Lung (tissue), 12 donors: ENCODE results near the gene TNKS1BP1. TPM values are rescaled to one million over a fixed set of nuclear protein-coding genes. Genes with fewer than 3 reads are reported as not detected.

Experiments used
- ATAC-seq: fragments of 200-7000 bp; cut with Tn5 transposase; one replicate; pipeline ENCODE4 v1.9.1; 2020; ENCODE audit warnings: moderate number of reproducible peaks; ENCODE audit not compliant: insufficient read depth, low FRiP score
- DNase-seq, 3 donors: peaks; one replicate each; pipeline ENCODE4 v3.0.0-alpha.2; 2013 to 2017
- H3K27ac ChIP-seq, 2 donors: one replicate each; pipeline ENCODE4 v1.5.1; 2013; ENCODE audit warnings: mild to moderate bottlenecking in 2 of 2, moderate library complexity in 2 of 2, control low read depth in 1 of 2, inconsistent platforms in 1 of 2, low read depth in 1 of 2, low read length in 1 of 2
- H3K27me3 ChIP-seq, 3 donors: one replicate each; pipeline ENCODE4 v1.5.1; 2013; ENCODE audit warnings: low read length in 2 of 3; ENCODE audit not compliant: control insufficient read depth in 3 of 3, insufficient read depth in 3 of 3
- H3K36me3 ChIP-seq, 4 donors: one replicate each; pipeline ENCODE4 v1.5.1; 2013; ENCODE audit warnings: low read length in 4 of 4, mild to moderate bottlenecking in 1 of 4, moderate library complexity in 1 of 4; ENCODE audit not compliant: control insufficient read depth in 4 of 4, insufficient read depth in 4 of 4
- H3K4me1 ChIP-seq, 5 donors: one replicate each; pipeline ENCODE4 v1.5.1; 2013; ENCODE audit warnings: low read length in 5 of 5, mild to moderate bottlenecking in 2 of 5, moderate library complexity in 1 of 5; ENCODE audit not compliant: control insufficient read depth in 5 of 5, insufficient read depth in 5 of 5
- H3K4me3 ChIP-seq: one replicate; pipeline ENCODE4 v1.5.1; 2013; ENCODE audit warnings: mild to moderate bottlenecking, control low read depth, moderate library complexity
- H3K9ac ChIP-seq, 2 donors: one replicate each; pipeline ENCODE4 v1.5.1; 2013; ENCODE audit warnings: low read length in 2 of 2, control low read depth in 1 of 2; ENCODE audit not compliant: insufficient read depth in 1 of 2
- H3K9me3 ChIP-seq, 4 donors: one replicate each; pipeline ENCODE4 v1.5.1; 2013; ENCODE audit warnings: low read length in 3 of 4, mild to moderate bottlenecking in 1 of 4, moderate library complexity in 1 of 4; ENCODE audit not compliant: control insufficient read depth in 4 of 4, insufficient read depth in 3 of 4
- WGBS, 2 donors: extraction: QIAGEN DNeasy Blood & Tissue Kit; methylation state at CpG; one replicate each; pipeline ENCODE4 v1.1.7; 2013; 5-methylcytosine and 5-hydroxymethylcytosine counted together
- polyA plus RNA-seq, 2 donors: library from polyadenylated mRNA; stranded (reverse); fragments of 200-250 nt; gene quantifications; one replicate each; pipeline ENCODE4 v1.2.1, GENCODE V29; 2013
- total RNA-seq, 2 donors: library from RNA; depleted of rRNA in 1 of 2; stranded (reverse); fragments of >200 nt in 1 of 2; gene quantifications; one replicate each; pipeline ENCODE4 v1.2.1, GENCODE V29; 2014 to 2021
- TF ChIP-seq, protein P1 (sequence below): IDR thresholded peaks from 2 replicates; pipeline ENCODE4 v1.5.1; 2012; ENCODE audit warnings: mild to moderate bottlenecking; ENCODE audit errors: control extremely low read depth, extremely low read depth
- donor health status: control.
- donor health status: control.
- donor health status: Bipolar disorder and iron deficiency.
- donor health status: healthy.
- donor health status: DM: yes; HTN: yes; CAD: no.

The TNKS1BP1 gene
- total and polyA plus RNA-seq, 4 donors: 87.0 to 220 (median 139) TPM

DNA sequence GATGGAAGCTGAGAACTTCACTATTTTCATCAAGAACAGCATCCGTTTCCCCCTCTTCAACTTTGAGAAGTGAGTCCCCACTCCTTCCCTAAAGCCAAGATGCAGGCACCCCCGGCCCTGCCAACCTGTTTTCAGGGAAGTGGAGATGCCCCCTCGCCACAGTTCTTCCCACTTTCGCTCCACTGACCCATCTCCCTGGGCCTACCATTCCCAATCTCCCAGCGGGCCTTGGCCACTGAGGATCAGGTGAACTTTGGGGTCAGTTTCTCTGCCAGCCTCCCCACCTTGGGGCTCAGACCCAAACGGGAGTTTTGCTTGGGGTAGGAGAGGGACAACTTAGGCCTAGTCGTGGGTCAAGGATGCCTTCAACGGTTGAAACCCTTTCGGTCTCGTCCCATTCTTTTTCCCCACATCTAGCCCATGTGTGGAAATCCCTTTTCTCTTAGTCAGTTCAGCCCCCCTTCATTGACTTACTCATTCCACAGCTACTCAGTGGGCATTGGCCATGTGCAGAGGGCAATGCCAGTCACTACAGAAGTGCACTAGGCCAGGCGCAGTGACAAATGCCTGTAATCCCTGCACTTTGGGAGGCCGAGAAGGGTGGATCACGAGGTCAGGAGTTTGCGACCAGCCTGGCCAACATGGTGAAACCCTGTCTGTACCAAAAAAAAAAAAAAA, 24.0 kb upstream of the TNKS1BP1 start:
- no peak overlapping the region for H3K27ac ChIP-seq
- H3K36me3 ChIP-seq: no peaks in the 10 kb centered on the region
- no peak overlapping the region for H3K9ac ChIP-seq
- no peaks in the 10 kb centered on the region for H3K27me3 ChIP-seq
- 90 to 92% methylated on average over 14 of the region's 14 CpGs for WGBS, 2 donors
- TF ChIP-seq, protein P1, sequence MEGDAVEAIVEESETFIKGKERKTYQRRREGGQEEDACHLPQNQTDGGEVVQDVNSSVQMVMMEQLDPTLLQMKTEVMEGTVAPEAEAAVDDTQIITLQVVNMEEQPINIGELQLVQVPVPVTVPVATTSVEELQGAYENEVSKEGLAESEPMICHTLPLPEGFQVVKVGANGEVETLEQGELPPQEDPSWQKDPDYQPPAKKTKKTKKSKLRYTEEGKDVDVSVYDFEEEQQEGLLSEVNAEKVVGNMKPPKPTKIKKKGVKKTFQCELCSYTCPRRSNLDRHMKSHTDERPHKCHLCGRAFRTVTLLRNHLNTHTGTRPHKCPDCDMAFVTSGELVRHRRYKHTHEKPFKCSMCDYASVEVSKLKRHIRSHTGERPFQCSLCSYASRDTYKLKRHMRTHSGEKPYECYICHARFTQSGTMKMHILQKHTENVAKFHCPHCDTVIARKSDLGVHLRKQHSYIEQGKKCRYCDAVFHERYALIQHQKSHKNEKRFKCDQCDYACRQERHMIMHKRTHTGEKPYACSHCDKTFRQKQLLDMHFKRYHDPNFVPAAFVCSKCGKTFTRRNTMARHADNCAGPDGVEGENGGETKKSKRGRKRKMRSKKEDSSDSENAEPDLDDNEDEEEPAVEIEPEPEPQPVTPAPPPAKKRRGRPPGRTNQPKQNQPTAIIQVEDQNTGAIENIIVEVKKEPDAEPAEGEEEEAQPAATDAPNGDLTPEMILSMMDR: no peak
- H3K9me3 ChIP-seq: no peaks in the 10 kb centered on the region
- H3K4me1 ChIP-seq: no peaks in the 10 kb centered on the region
- no peak overlapping the region for H3K4me3 ChIP-seq
- ATAC-seq: no peak
- no peak for DNase-seq

DNA sequence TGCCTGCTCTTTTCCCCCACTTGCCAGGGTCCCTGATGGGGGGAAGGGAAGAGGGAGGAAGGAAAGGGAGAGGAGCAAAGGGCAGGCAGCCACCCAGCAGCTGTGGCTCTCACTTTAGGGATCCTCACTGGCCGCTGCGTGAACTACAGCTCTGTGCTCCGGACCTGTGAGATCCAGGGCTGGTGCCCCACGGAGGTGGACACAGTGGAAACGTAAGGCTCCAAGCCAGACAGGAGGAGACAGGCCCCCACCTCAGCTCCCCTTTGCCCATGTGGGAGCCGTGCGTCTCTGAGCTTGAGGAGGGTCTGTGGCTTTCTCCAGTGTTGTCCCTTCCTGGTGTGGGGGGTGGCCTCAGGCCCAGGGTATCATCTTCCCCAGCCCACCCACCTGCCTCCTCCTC, 23.3 kb upstream of the TNKS1BP1 start:
- no peaks in the 10 kb centered on the region for H3K4me1 ChIP-seq
- no peaks in the 10 kb centered on the region for H3K27me3 ChIP-seq
- WGBS, 2 donors: 80 to 86% methylated on average over 7 of the region's 7 CpGs
- no peak overlapping the region for H3K4me3 ChIP-seq
- TF ChIP-seq, protein P1: no peak
- ATAC-seq: no peak
- H3K9me3 ChIP-seq: no peaks in the 10 kb centered on the region
- no peak overlapping the region for H3K27ac ChIP-seq
- H3K36me3 ChIP-seq: no peaks in the 10 kb centered on the region
- no peak overlapping the region for H3K9ac ChIP-seq
- no peak for DNase-seq

DNA sequence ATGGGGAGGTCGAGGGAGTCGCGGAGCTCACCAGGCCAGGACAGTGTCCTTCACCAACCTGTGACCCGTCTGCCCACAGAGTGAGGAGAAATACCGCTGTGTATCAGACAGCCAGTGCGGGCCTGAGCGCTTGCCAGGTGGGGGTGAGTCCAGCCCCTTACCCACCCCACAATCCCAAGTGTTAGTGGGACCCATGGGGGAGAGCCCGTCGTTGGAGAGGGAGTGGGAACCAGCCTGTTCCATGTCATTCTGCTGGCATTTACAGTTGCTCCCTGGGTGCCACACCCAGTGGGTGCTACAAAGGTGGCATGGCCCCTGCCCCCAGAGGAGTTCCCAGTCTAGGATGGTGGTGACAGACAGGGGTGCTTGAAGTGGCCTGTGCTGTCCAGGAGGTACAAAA, 22.6 kb upstream of the TNKS1BP1 start:
- Histone ChIP-seq H3K9me3 (no peaks in the 10 kb centered on the region), H3K36me3 (no peaks in the 10 kb centered on the region), H3K4me1 (no peaks in the 10 kb centered on the region), H3K4me3 (no peak overlapping the region), H3K27me3 (no peaks in the 10 kb centered on the region), H3K9ac (no peak overlapping the region), H3K27ac (no peak overlapping the region)
- TF ChIP-seq, protein P1: no peak
- ATAC-seq (no peak), DNase-seq (no peak)
- WGBS, 2 donors: 91 to 95% methylated on average over 9 of the region's 9 CpGs
